ENCODE data around the gene FAM131A. TPM values are rescaled to one million over a fixed set of nuclear protein-coding genes. Genes with fewer than 3 reads are reported as not detected.

FAM131A gene
- total RNA-seq, 4 donors from 2014 or later, result 14.7 to 27.1 (median 18.8) TPM

DNA sequence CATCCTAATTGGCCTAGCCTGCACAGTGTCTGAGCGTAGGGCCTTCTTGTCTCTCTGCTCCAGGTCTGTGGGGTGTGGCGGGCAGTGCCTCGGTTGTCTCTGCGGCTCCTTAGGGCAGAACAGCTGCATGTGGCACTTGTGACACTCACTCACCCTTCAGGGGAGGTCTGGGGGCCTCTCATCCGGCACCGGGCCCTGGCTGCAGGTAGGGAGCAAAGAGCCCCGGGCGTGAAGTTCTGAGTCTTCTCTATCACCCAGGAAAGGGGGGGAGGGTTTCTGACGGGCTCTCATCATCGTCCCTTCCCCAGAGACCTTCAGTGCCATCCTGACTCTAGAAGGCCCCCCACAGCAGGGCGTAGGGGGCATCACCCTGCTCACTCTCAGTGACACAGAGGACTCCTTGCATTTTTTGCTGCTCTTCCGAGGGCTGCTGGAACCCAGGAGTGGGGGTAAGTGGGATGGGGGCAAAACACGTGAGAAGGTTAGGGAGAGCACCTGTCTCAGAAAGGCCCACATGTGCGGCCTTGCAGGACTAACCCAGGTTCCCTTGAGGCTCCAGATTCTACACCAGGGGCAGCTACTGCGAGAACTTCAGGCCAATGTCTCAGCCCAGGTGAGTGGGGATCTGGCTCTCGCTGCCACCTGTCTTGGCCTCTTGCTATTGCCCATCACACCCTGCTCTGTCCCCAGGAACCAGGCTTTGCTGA, 45.1 kb downstream of the FAM131A start:
- TF ChIP-seq POLR2A (IDR thresholded peaks at IDR 0.05), result no peak
- TF ChIP-seq, protein P1, sequence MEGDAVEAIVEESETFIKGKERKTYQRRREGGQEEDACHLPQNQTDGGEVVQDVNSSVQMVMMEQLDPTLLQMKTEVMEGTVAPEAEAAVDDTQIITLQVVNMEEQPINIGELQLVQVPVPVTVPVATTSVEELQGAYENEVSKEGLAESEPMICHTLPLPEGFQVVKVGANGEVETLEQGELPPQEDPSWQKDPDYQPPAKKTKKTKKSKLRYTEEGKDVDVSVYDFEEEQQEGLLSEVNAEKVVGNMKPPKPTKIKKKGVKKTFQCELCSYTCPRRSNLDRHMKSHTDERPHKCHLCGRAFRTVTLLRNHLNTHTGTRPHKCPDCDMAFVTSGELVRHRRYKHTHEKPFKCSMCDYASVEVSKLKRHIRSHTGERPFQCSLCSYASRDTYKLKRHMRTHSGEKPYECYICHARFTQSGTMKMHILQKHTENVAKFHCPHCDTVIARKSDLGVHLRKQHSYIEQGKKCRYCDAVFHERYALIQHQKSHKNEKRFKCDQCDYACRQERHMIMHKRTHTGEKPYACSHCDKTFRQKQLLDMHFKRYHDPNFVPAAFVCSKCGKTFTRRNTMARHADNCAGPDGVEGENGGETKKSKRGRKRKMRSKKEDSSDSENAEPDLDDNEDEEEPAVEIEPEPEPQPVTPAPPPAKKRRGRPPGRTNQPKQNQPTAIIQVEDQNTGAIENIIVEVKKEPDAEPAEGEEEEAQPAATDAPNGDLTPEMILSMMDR (IDR thresholded peaks at IDR 0.05 in 4 of 5, conservative IDR thresholded peaks at IDR 0.05 in 1 of 5), result no peak
- in situ Hi-C loops (cut with MboI; ENCODE audit: low sequenced_read_pairs in 4 of 4) (no loop called here), intact Hi-C loops (cut with DNase I; ENCODE audit: low total_unique reads) (no loop called here)
- no peak for ATAC-seq
- H3K4me3 ChIP-seq, result no peak overlapping the region
- DNase-seq, result no peak
- H3K9me3 ChIP-seq, result no peaks in the 10 kb centered on the region
- H3K4me1 ChIP-seq, result peaks cover 19 to 23% of the 10 kb centered on the region in 2 donors
- H3K27ac ChIP-seq, result no peak overlapping the region
- H3K36me3 ChIP-seq, result no peaks in the 10 kb centered on the region
- H3K27me3 ChIP-seq, result peaks cover 4 to 15% (median 5%) of the 10 kb centered on the region in 3 donors

DNA sequence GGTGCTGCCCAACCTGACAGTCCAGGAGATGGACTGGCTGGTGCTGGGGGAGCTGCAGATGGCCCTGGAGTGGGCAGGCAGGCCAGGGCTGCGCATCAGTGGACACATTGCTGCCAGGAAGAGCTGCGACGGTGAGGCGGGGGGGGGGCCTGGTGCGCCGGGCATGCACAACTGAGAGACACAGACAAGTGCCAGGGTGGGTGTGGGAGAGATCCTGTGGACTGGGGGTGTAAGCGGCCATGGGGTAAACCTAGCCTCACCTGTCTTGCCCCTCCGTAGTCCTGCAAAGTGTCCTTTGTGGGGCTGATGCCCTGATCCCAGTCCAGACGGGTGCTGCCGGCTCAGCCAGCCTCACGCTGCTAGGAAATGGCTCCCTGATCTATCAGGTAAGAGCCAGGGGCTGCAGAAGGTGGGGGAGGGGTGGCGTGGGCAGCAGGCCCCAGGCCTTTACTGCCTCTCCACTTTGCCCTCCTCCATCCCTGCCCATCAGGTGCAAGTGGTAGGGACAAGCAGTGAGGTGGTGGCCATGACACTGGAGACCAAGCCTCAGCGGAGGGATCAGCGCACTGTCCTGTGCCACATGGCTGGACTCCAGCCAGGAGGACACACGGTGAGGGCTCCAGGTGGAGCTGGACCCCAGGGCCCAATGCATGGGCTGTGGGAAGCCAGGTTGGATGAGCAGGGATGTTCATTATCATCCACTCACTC, 45.8 kb downstream of the FAM131A start:
- in situ Hi-C loops (cut with MboI; ENCODE audit: low sequenced_read_pairs in 4 of 4), result no loop called here
- TF ChIP-seq, protein P1 (IDR thresholded peaks at IDR 0.05 in 4 of 5, conservative IDR thresholded peaks at IDR 0.05 in 1 of 5), result no peak
- TF ChIP-seq POLR2A (IDR thresholded peaks at IDR 0.05), result no peak
- intact Hi-C loops (cut with DNase I; ENCODE audit: low total_unique reads), result no loop called here

DNA sequence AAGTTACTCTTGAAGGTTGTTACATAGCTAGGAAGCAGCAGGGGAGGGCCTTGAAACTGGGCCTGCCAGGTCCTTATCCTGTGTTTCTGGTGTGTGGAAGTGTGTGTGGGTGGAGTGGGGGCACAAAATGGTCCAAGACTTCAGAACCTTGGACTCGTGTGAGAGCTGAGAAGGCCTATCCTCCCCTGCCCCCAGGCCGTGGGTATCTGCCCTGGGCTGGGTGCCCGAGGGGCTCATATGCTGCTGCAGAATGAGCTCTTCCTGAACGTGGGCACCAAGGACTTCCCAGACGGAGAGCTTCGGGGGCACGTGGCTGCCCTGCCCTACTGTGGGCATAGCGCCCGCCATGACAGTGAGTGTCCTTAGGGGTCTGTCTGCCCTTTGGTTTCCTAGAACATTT, 46.9 kb downstream of the FAM131A start:
- in situ Hi-C loops (cut with MboI; ENCODE audit: low sequenced_read_pairs in 4 of 4), result no loop called here

More for the DNA sequence above, 45.8 kb downstream of the FAM131A start:
- H3K27me3 ChIP-seq, result peaks cover 4 to 15% (median 5%) of the 10 kb centered on the region in 3 donors
- no peak overlapping the region for H3K27ac ChIP-seq
- H3K36me3 ChIP-seq, result no peaks in the 10 kb centered on the region
- peaks cover 12 to 18% of the 10 kb centered on the region in 2 donors for H3K4me1 ChIP-seq
- no peak overlapping the region for H3K4me3 ChIP-seq
- no peaks in the 10 kb centered on the region for H3K9me3 ChIP-seq
- ATAC-seq (no peak), DNase-seq (no peak)

DNA sequence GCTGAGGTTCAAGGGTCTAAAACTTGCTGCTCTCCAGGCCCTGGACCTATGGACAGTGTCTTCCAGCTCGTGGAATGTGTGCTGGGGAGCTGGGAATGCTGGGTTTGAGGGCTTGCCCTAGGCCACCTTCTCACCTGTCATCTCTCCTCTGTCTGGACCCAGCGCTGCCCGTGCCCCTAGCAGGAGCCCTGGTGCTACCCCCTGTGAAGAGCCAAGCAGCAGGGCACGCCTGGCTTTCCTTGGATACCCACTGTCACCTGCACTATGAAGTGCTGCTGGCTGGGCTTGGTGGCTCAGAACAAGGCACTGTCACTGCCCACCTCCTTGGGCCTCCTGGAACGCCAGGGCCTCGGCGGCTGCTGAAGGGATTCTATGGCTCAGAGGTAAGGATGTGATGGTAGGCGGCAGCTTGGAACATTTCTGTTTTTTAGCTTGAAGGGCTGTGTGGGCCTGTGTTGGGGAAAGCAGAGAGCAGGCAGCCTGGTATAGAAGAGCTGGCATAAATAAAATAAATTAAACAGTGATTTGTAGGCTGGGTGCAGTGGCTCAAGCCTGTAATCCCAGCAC, 47.5 kb downstream of the FAM131A start:
- no peak for DNase-seq
- intact Hi-C loops (cut with DNase I; ENCODE audit: low total_unique reads) (no loop called here), in situ Hi-C loops (cut with MboI; ENCODE audit: low sequenced_read_pairs in 4 of 4) (no loop called here)
- Histone ChIP-seq H3K36me3 (no peaks in the 10 kb centered on the region), H3K9me3 (no peaks in the 10 kb centered on the region), H3K4me3 (no peak overlapping the region), H3K27ac (no peak overlapping the region), H3K27me3 (peaks cover 4 to 15% (median 5%) of the 10 kb centered on the region in 3 donors), H3K4me1 (peaks cover 6 to 12% of the 10 kb centered on the region in 2 donors)
- TF ChIP-seq, protein P1 (IDR thresholded peaks at IDR 0.05 in 4 of 5, conservative IDR thresholded peaks at IDR 0.05 in 1 of 5), result no peak
- no peak for TF ChIP-seq POLR2A (IDR thresholded peaks at IDR 0.05)
- no peak for ATAC-seq

More for the DNA sequence above, 46.9 kb downstream of the FAM131A start:
- intact Hi-C loops (cut with DNase I; ENCODE audit: low total_unique reads), result no loop called here
- H3K27me3 ChIP-seq, result peaks cover 4 to 15% (median 5%) of the 10 kb centered on the region in 3 donors
- no peak for DNase-seq
- no peak for ATAC-seq
- no peak overlapping the region for H3K27ac ChIP-seq
- no peak overlapping the region for H3K4me3 ChIP-seq
- TF ChIP-seq POLR2A (IDR thresholded peaks at IDR 0.05), result no peak
- TF ChIP-seq, protein P1 (IDR thresholded peaks at IDR 0.05 in 4 of 5, conservative IDR thresholded peaks at IDR 0.05 in 1 of 5), result no peak
- peaks cover 6 to 12% of the 10 kb centered on the region in 2 donors for H3K4me1 ChIP-seq
- no peaks in the 10 kb centered on the region for H3K36me3 ChIP-seq
- no peaks in the 10 kb centered on the region for H3K9me3 ChIP-seq

All from gastrocnemius medialis (tissue), 4 donors.